ENCODE data around the gene PRPF8.

DNA sequence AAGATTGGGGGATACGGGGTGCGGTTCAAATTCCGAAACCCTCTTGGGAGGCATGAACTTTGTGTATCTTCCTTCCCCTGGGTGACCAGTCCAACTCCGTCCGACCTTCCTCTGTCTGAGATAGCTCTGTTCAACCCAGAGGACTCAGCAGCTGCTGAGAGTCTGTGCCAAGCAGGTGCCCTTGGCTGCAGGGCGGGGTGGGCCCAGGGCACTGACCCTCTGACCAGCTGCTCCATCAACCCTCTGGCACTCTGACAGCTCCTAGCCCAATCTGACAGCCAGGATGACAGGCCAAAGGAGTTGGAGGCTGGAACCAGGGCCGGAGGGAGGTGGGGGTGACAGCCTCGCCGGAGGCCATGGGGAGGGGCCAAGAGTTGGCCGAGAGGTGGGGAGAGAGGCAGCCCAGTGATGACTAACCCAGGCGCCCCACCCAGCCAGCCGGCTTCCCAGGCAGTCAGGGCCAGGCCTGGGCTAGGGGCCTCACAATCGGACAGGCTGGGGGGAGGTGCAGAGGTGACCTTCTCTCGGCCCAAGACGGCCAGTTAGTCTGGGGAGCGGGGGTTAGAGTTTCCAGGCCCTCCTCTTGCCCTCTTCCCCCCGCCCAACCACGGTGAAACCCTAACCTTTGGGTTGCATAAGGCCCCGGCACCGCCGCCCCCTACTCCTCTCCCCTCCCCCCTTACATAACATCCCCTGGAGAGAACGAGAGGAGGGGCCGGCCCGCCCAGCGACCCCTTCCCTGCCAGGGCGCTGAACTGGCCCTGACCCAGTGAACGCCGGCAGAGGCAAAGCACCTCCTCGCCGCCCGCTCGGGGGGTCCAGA is 30.5 kb upstream of the PRPF8 start:
- peak; percentile 82 for TF ChIP-seq POLR2A (IDR thresholded peaks at IDR 0.05; ENCODE audit: low read depth)
- TF ChIP-seq, protein P1, sequence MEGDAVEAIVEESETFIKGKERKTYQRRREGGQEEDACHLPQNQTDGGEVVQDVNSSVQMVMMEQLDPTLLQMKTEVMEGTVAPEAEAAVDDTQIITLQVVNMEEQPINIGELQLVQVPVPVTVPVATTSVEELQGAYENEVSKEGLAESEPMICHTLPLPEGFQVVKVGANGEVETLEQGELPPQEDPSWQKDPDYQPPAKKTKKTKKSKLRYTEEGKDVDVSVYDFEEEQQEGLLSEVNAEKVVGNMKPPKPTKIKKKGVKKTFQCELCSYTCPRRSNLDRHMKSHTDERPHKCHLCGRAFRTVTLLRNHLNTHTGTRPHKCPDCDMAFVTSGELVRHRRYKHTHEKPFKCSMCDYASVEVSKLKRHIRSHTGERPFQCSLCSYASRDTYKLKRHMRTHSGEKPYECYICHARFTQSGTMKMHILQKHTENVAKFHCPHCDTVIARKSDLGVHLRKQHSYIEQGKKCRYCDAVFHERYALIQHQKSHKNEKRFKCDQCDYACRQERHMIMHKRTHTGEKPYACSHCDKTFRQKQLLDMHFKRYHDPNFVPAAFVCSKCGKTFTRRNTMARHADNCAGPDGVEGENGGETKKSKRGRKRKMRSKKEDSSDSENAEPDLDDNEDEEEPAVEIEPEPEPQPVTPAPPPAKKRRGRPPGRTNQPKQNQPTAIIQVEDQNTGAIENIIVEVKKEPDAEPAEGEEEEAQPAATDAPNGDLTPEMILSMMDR (IDR thresholded peaks at IDR 0.05) = no peak

Measured in esophagus muscularis mucosa (tissue), 3 donors.